Measurements from ENCODE around the gene MRPS2. TPM values are rescaled to one million over a fixed set of nuclear protein-coding genes. Genes with fewer than 3 reads are reported as not detected.

Gene MRPS2
- total and polyA plus RNA-seq, 9 of the 15 experiments (the other 6 are each of a cell fraction or from before 2014, with no cell fraction given) = 8.0 to 167 (median 81.3) TPM

- CTCF ChIA-PET (ENCODE audit: low intra/inter-chr PET ratio) = no interaction called here
- 92% methylated on average over 18 of the region's 40 CpGs for WGBS (ENCODE audit: insufficient coverage, low coverage, missing lambda C conversion rate)
- H3K27me3 ChIP-seq (ENCODE audit: control insufficient read depth in 2 of 2, insufficient read depth in 2 of 2, low read length in 2 of 2) = no peaks in the 10 kb centered on the region
These were observed 13.0 kb upstream of the MRPS2 start for GRCh38 chr9:135487281-135488012.

More at GRCh38 chr9:135487281-135488012, 13.0 kb upstream of the MRPS2 start:
- Histone ChIP-seq H3K4me2 (ENCODE audit: insufficient read depth, low read length) (no peak overlapping the region), H4K20me1 (replicated peaks; ENCODE audit: control insufficient read depth, insufficient read depth, low read length) (no peaks in the 10 kb centered on the region), H3K79me2 (ENCODE audit: control insufficient read depth, insufficient read depth, low read length) (no peaks in the 10 kb centered on the region), H3K4me1 (replicated peaks in 1 of 2; ENCODE audit: control insufficient read depth in 2 of 2, insufficient read depth in 2 of 2, low read length in 2 of 2) (peaks cover 2 to 10% of the 10 kb centered on the region in 2 experiments; a peak in 2 of 5 replicates), H2AFZ (ENCODE audit: low read depth, low read length) (no peak overlapping the region), H3K9ac (ENCODE audit: insufficient read depth in 1 of 2, low read depth in 2 of 2, low read length in 2 of 2) (no peak overlapping the region; a peak in 1 of 4 replicates), H3K36me3 (ENCODE audit: control insufficient read depth, insufficient read depth, low read length) (peaks cover 51% of the 10 kb centered on the region; the same call in 1 of the 3 replicates), H3K9me3 (replicated peaks; ENCODE audit: control insufficient read depth, insufficient read depth, low read depth, low read length) (no peaks in the 10 kb centered on the region), H3K4me3 (no peak overlapping the region), H3K9me1 (ENCODE audit: control insufficient read depth, insufficient read depth, low read length) (no peaks in the 10 kb centered on the region), H3K27ac (ENCODE audit: extremely low read depth, low read depth, low read length) (no peak overlapping the region)
- FAIRE-seq (no peak), DNase-seq (ENCODE audit: extremely low read depth in 1 of 4, low spot score in 3 of 4) (no peak), ATAC-seq (no peak)
- POLR2A ChIA-PET = interaction anchor here (0.5 to 1.2 kb wide), 3 partner anchors 11 to 27 kb away, joined by 3 to 5 read pairs (median 5); no protein-coding TSS in a partner anchor
- in situ Hi-C loops (cut with MboI) (no loop called here), intact Hi-C loops (cut with micrococcal nuclease) (no loop called here)
- TF ChIP-seq RBM34 (IDR thresholded peaks at IDR 0.05; ENCODE audit: borderline replicate concordance, insufficient read depth, low read length) (no peak), TRIM25 (IDR thresholded peaks at IDR 0.05; ENCODE audit: borderline replicate concordance) (no peak), RBM22 (IDR thresholded peaks at IDR 0.05; ENCODE audit: low read depth, low read length, poor library complexity, severe bottlenecking) (peak; percentile 47), RBFOX2 (IDR thresholded peaks at IDR 0.05; ENCODE audit: low read depth, low read length) (peak; percentile 40), AFF4 (CRISPR knock-in tag; IDR thresholded peaks at IDR 0.05) (no peak), ASH1L (IDR thresholded peaks at IDR 0.05; ENCODE audit: borderline replicate concordance, low read depth, partially characterized antibody) (no peak), POLR2G (IDR thresholded peaks at IDR 0.05; ENCODE audit: low read depth, low read length) (peak; percentile 12; the same call in 1 of the 2 replicates)
- TF ChIP-seq, protein P1, sequence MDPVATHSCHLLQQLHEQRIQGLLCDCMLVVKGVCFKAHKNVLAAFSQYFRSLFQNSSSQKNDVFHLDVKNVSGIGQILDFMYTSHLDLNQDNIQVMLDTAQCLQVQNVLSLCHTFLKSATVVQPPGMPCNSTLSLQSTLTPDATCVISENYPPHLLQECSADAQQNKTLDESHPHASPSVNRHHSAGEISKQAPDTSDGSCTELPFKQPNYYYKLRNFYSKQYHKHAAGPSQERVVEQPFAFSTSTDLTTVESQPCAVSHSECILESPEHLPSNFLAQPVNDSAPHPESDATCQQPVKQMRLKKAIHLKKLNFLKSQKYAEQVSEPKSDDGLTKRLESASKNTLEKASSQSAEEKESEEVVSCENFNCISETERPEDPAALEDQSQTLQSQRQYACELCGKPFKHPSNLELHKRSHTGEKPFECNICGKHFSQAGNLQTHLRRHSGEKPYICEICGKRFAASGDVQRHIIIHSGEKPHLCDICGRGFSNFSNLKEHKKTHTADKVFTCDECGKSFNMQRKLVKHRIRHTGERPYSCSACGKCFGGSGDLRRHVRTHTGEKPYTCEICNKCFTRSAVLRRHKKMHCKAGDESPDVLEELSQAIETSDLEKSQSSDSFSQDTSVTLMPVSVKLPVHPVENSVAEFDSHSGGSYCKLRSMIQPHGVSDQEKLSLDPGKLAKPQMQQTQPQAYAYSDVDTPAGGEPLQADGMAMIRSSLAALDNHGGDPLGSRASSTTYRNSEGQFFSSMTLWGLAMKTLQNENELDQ (CRISPR knock-in tag; IDR thresholded peaks at IDR 0.05; ENCODE audit: borderline replicate concordance) = no peak
- no TSS peak for BruUV-seq (replicated peaks)
